Astrocyte of the hippocampus (primary cell): ENCODE data around the gene WIPF1.

Experiments used
- DNase-seq: peaks from one replicate; pipeline ENCODE4 v3.0.0; 2011; ENCODE audit warnings: low read depth, low spot score

The WIPF1 gene, protein sequence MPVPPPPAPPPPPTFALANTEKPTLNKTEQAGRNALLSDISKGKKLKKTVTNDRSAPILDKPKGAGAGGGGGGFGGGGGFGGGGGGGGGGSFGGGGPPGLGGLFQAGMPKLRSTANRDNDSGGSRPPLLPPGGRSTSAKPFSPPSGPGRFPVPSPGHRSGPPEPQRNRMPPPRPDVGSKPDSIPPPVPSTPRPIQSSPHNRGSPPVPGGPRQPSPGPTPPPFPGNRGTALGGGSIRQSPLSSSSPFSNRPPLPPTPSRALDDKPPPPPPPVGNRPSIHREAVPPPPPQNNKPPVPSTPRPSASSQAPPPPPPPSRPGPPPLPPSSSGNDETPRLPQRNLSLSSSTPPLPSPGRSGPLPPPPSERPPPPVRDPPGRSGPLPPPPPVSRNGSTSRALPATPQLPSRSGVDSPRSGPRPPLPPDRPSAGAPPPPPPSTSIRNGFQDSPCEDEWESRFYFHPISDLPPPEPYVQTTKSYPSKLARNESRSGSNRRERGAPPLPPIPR

DNA sequence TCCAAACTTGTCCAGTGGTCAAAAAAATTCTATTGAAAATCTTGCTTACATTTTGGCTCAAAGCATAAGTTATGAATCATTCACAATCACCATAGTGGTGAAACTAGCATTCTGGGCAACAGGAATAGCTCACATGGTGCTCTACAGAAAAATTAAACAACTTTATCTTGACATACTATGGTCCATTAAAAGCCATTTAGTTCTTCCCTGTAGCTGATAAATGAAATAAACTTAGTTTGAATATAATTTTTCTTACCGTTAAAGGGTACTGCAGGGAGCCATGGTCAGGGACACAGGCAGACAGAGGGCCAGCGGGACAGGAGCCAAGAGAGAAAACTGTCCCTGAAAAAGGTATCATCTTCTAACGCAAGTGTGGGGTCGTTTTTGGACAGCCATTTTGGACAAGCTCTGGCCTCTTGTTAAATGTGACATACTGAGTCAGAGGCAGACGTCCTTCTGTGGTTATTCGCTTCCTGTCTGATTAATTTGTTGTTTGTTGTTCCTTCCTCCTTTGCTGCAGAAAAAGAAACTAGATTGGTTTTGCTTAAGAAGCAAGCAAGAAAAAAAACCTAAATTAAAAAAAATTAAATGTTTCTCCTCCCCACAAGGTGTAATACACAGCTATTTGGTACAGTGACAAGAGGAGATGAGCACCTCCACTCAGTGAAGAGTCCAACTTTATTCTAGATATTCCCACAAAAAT is at the start of gene WIPF1:
WIPF1 (minus strand) TSS at position 460 of the 703 bp plus-strand sequence. CDS start 12,231 bp downstream, outside the sequence.
- DNase-seq, result peak; percentile 54

DNA sequence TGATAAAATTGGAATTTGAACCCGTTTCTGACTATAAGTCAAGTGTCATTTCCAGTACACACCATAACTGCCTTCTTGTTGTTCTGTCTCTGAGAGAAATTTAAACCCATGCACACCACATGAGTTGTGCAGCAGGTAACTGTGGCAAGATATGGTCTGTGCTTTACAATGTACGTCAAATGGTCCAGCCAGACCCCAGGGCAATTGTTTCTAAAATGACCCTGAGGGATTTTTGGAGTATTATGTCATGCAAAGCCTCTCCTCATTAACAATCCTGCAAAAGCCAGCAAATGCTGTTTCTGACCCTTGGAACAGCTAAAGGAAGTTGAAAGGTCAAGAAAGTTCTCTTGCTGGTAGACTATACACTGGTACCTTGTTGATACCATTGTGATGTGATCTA is 47.7 kb upstream of the WIPF1 start:
- no peak for DNase-seq

DNA sequence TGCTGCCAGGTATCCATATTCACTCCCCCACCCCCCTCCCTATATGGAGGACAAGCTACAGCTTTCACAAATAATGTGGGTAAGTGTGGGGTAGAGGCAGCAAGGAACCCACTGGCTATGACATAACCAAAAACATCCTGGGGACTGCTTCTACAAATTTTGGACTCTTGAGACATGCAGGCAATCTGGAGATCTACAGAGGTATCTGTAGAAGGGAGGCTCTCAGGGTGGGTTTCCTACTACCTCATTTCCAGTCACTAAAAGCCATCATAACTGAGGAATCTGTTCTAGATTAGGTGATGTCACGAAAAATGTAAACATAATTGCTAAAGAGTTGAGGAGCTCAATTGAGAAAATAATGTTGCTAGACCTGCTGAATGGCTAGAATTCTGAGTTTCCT is 46.8 kb upstream of the WIPF1 start:
- no peak for DNase-seq

DNA sequence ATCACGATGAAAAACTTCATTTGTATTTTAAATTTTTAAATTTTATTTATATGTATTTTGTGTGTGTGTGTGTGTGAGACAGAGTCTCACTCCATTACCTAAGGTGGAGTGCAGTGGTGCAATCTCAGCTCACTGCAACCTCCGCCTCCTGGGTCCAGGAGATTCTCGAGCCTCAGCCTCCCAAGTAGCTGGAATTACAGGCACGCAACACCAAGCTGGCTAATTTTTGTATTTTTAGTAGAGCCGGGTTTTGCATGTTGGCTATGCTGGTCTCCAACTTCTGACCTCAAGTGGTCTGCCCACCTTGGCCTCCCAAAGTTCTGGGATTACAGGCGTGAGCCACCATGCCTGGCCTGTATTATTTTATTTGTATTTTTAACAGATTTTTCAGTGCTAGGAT is 45.8 kb upstream of the WIPF1 start:
- no peak for DNase-seq

DNA sequence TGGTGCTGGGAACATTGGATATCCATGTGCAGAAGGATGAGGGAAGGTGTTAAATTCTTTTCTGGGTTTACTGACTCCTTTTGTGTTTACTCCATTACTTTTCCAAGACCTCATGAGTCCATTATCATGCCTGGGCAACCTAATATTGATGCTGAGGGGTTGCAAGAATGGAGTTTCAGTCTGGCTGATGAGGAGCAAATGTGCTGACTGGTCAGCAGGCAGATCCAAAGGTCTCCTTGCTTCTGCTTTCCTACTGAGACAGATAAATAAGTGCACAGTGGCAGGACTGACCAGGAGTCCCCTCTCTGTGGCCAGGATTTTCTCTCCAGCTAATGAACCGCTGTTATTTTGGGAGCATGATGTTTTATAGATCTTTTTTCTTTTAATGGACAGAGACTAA is 43.6 kb upstream of the WIPF1 start:
- no peak for DNase-seq

DNA sequence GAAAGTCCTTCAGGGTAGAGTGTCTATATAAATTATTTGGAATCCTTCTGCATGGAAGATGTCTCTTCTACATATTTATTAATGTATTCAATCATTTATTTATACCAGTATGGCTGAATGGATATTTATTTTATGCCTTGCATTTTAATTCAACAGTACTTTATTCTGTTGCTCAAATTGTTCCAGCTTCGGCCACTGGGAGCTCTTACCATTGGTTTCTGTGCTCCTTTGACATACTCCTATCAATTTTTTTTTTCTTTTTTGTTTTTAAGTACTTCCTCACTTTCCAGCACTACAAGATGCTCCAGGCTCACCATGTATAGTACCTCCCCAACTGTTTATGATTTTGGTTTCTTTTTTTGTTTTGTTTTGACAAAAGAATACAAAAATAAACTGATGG is 39.4 kb upstream of the WIPF1 start:
- no peak for DNase-seq

DNA sequence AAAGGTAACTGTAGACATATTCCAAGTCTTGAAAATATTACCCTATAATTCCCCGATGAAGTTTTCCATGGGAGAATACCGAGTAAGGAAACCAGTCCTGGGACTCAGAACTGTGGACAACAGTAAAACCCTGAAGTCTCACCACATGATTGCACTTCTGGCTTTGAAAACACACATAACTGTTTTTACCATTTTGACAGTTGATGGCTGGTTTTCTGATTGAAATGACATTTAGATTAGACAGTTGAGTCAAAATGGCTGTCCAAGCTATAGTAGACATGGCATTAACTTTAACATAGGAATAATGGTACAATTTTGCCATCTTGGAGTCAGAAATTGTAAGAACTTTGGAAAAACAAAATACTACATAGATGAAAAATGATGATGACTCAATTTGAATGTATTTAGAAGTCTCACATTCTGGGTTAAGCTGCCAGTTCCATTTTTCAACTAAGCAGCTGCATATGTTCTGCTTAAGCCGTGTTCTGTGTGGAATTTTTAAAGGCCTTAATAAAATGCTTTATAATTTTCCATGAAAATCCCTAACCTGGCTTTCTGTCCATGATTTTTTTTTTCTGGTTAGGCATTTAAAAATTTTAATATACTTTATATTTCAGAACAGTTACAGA is 38.3 kb upstream of the WIPF1 start:
- peak; percentile 22 for DNase-seq

DNA sequence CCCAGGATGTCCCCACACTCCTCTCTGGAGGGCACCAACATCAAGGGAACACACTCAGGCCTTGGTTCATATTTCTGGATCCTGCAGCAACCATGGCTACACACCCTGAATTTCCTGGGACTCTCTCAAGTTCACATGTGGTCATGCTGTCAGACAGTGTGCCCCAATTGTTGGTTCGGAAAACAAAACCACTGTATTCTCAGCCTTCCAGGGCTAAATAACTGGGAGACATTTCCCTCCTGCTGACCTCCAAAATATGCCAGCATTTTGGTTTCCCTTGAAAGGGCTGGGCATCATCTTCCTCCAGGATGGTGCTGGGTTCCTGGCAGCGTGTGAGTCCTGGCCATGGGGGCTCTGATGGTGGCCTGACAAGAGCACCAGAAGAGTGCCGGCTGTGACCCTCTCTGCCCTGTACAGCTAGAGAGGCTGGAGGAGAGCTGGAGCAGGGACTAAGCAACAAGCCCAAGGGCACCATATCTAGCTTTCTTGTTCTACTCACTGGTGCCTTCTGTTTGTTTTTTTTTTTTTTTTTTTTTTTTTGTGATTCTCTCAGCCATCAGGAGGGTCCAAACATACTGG is 37.5 kb upstream of the WIPF1 start:
- no peak for DNase-seq

DNA sequence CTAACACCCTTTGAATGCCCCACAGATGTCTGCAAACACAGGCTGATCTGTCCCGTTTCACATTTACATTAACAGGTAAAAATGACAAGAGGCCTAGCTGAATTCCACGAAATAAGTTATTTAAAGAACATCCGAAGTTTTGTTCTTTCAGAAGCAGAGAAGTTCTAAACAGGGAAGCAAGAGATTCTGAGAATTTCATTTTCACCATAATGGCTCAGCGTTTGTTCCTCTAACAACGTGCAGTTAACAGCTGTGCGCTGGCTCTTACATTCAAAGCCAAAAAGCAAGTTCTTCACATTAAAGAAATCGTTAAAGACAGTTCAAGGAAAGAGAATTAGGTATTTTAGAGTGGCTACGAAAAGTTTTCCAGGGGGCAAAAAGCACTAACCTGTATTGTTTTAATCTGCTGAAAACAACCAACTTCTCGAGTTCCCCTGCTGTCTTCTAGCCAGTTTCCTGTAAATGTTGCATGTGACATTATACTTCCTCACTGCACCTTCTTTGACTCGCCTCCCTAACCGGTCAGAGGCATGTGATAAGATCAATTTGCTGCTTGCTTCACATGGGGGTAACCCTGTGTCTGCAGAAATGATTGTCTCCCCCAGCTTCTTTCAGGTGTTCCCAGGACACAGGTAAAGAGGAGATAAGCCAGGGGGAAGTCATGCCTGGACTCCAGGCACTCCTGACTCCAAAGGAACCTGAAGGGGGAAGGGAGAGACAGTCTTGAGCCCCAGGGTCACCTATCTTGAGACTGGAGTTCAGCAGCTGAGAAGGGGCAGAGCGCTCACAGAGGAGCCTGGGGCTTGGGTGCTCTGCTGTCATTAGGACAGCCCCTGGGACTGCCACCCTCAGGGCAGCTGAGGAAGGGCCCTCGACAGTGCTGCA is 36.8 kb upstream of the WIPF1 start:
- DNase-seq, result no peak

DNA sequence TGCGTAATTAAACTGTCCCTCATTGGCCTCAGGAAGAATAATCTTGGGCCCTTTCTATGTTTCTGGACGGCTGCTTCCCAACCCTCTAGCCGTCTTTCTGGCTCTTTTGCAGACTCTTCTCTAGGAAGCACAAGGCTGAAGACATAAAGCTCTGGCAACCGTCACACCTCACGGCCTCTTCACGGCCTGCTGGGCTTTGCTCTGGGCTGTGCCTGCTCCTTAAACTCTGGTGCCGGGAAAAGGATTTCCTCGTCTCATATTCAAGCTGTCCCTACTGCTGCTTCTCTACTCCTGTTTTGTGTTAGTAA is 36.0 kb upstream of the WIPF1 start:
- DNase-seq, result no peak

DNA sequence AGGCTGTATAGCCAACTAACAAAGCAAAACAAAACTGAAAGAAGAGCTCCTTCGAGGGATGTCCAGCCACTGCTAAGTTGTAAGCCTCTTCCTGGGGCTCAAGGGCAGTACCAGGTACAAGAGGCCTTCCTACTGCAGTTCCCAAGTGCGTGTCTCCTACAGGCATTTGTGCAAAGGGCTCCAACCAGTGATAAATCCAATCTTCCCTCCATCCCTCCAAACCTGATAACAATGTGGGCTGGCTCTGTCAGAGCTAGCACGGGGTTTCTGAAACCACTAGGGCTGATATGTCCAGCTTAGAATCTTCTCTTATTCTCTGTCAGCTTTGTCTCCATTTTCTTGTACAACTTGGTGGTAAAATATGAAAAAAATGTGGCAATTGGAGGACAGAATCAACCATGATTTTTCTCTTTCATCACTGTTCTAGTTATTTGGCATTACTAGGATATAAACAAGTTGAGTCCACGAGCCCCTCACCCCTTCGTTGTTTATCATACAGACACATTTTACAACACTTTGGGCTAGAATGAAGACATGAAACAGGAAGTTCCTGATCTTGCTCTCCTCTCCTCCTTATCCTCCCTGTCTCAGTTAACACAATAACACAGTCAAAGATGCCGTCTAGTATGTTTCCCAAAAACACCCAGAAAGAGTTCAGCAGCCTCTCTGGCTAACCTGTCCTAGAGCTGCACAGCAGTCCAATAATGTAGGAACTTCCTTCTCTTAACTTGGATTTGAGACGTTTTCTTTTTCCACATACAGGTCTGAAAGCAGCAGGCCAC is 35.4 kb upstream of the WIPF1 start:
- DNase-seq, result no peak

DNA sequence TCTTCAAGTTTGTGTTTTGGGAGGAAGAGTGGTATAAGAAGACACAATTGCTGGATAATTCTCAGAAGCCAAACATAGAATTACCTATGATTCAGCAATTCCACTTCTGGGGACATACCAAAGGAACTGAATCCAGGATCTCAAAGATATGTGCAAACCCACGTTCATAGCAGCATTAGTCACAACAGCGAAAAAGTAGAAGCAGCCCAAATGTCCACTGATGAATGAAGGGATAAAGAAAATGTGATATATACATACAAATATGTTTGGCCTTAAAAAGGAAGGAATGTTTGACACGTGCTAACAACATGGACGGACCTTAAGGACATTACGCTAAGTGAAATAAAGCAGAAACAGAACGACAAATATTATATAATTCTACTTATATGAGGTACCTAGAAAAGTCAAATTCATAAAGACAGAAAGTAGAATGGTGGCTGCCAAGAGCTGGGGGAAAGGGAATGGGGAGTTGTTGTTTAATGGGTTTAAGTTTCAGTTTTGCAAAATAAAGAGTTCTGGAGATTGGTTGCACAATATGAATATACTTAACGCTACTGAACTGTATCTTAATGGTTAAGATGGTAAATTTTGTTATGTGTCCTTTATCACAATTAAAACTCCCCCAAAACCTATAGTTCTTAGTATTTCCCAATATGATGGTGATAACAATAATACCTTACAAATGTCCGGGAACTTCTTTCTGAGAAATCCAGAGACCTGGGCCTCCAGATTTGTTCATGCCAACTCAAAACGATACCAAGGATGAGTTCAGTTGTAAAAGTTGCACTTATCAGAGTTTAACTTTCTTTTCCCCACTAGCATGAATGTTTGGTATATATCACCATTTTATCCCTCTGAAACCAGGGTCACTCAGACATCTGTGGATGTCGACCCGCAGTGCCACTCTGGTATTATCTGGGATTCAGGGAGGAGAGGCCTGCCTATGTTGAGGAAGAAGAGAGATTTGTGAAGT is 33.7 kb upstream of the WIPF1 start:
- peak; percentile 75 for DNase-seq

DNA sequence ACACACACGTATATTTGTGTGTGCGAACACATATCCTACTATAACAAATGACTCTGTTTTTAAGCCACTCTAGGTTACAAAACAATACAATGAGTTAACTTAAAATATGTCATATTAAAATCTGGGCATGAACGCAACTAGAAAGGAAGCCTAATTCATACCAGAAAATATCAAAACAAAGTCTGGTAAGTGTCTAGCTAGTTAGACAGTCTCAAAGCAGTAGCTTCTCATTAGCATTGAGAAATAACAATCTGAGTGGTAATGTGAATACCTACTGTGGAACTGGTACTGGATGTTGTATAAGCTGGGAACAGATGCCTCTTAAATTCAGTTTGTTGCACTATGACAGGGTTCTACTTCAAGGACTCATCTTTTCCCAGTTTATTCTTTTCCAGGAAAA is 32.5 kb upstream of the WIPF1 start:
- DNase-seq, result no peak

DNA sequence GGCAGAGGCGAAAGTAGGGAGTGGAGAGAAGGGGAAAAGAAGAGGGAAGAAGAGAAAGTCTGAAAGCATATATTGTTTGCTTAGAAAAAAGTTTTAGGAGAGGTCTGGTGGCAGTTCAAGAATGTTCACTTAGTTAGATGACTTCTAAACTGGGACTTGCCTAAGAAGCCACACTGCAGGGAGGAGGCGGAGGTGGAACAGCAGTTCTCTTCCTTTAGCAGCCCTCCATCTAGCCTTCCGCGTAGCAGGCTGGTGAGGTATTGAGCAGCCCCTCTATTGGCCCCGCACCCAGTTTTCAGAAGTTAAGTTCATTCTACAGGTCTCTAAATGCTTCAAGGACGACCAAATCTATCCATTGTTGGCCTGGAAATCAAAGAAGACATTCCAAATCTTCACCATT is 31.9 kb upstream of the WIPF1 start:
- no peak for DNase-seq

DNA sequence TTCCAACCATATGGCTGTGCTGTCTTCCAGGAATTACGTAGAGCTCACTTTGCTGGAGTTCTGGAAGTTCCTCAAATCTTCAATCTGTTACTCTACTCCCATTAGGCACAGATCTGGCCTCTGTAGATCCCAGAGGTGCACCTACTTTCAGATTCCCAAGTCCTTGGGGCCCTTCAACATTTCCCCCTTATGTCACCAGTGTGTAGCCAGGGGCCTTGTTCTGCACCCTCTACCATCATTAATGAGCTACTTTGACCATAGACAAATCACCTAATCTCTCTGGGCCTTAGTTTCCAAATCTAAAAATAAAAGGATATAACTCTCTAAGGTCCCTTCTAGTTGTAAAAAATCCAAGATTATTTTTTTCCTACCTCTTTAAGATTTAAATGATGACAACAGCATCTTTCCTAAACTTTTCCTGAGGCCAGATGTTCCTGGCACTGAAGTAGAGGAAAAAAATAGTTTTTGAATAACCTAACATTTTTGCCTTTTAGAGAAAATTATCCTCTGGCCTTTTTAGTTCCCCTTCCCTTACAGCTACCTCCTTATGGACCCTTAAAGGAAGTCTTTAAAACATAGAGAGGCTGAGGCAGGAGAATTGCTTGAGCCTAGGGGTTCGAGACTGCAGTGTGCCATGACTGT is 31.0 kb upstream of the WIPF1 start:
- DNase-seq, result no peak

DNA sequence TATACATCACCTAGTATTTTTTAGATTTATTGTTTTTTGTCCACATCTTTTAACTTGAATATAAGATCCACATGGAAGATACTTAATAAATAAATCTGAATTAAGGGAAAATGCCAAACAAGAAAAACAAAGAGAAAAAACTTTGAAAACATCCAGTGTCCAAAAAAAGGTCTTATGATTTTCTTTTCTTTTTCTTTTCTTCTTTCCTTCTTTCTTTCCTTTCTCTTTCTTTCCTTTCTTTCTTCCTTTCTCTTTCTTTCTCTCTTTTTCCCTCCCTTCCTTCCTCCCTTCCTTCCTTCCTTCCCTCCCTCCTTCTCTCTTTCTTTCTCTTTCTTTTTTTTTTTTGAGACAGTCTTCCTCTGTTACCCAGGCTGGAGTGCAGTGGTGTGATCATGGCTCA is 29.6 kb upstream of the WIPF1 start:
- no peak for DNase-seq

DNA sequence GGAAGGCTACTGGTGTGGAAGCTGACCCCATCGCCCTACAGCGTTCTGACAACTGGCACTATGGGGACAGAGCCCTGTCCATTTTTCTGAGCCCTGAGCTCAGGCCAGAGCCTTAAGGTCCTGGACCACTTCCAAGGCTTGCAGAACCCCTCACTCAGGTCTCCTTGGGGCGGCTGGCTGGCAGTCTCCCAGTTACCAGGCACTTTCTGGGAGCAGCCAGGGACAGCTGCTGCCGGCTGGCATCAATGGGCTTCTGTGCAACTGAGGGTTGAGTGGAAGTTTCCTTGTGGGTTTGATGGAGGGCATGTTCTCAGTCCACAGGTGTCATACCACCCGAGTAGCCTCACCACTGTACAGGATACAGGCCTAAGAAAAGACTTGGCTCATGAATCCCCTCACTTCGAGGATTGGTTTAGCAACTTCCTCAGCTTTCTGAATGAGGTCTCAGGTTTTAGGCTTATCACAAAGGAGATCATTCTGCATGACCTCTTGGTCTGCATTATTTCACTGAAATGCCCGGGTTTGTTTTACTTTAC is 27.4 kb upstream of the WIPF1 start:
- DNase-seq, result no peak

DNA sequence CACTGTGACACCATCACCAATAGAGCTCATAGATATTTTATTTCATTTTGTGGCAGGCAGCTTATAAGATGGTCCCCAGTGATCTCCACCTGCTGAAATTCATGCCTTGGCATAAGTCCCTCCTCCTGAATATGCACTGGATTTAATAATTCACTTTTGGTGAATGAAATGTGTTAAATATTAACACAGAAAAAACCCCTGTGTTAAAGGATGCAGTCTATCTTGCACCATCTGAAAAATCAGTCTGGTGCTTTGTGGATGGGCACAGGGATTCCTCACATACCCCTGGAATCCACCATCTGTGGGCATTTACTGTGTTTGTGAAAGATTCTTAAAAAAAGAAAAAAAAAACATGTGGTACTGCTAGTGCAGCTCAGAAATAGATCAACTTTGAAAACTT is 26.1 kb upstream of the WIPF1 start:
- DNase-seq, result no peak
